ENCODE results near the gene APOF. TPM values are rescaled to one million over a fixed set of nuclear protein-coding genes. Genes with fewer than 3 reads are reported as not detected.

APOF gene
- total RNA-seq, 1 donor, result not detected

GRCh38 chr12:56375598-56376434, 13.2 kb upstream of the APOF start:
- no peaks in the 10 kb centered on the region for H3K9me3 ChIP-seq (ENCODE audit: low read depth, low read length)
- H2AFZ ChIP-seq (ENCODE audit: low read length), result no peak overlapping the region
- no peaks in the 10 kb centered on the region for H3K4me1 ChIP-seq (ENCODE audit: insufficient read depth, low read length)
- H3K79me2 ChIP-seq (ENCODE audit: insufficient read depth, low read length), result no peaks in the 10 kb centered on the region
- no peak overlapping the region for H3K27ac ChIP-seq (ENCODE audit: low read depth, low read length)
- no peaks in the 10 kb centered on the region for H4K20me1 ChIP-seq (ENCODE audit: insufficient read depth, low read length)
- H3K36me3 ChIP-seq (ENCODE audit: insufficient read depth, low read length), result no peaks in the 10 kb centered on the region
- no peak overlapping the region for H3K4me2 ChIP-seq (ENCODE audit: insufficient read depth, low read length)
- no peaks in the 10 kb centered on the region for H3K27me3 ChIP-seq (ENCODE audit: insufficient read depth, low read length)
- no peak overlapping the region for H3K4me3 ChIP-seq (ENCODE audit: insufficient read depth, low read length)
- no peak for TF ChIP-seq CTCF (IDR thresholded peaks at IDR 0.05; ENCODE audit: extremely low read depth, low read depth, low read length)
- no peak for DNase-seq (ENCODE audit: insufficient read length, low spot score, missing footprints)

- no peaks in the 10 kb centered on the region for H3K9me3 ChIP-seq (ENCODE audit: low read depth, low read length)
- H3K4me1 ChIP-seq (ENCODE audit: insufficient read depth, low read length), result no peaks in the 10 kb centered on the region
- H3K36me3 ChIP-seq (ENCODE audit: insufficient read depth, low read length), result no peaks in the 10 kb centered on the region
- H3K27me3 ChIP-seq (ENCODE audit: insufficient read depth, low read length), result no peaks in the 10 kb centered on the region
- TF ChIP-seq CTCF (IDR thresholded peaks at IDR 0.05; ENCODE audit: extremely low read depth, low read depth, low read length), result no peak
- no peak overlapping the region for H3K27ac ChIP-seq (ENCODE audit: low read depth, low read length)
- DNase-seq (ENCODE audit: insufficient read length, low spot score, missing footprints), result no peak
- no peak overlapping the region for H3K4me2 ChIP-seq (ENCODE audit: insufficient read depth, low read length)
- H3K79me2 ChIP-seq (ENCODE audit: insufficient read depth, low read length), result no peaks in the 10 kb centered on the region
- no peak overlapping the region for H3K4me3 ChIP-seq (ENCODE audit: insufficient read depth, low read length)
- H4K20me1 ChIP-seq (ENCODE audit: insufficient read depth, low read length), result no peaks in the 10 kb centered on the region
- H2AFZ ChIP-seq (ENCODE audit: low read length), result no peak overlapping the region
Measured at GRCh38 chr12:56374726-56375597, 12.3 kb upstream of the APOF start.

- Histone ChIP-seq H3K27ac (ENCODE audit: low read depth, low read length) (no peak overlapping the region), H3K79me2 (ENCODE audit: insufficient read depth, low read length) (no peaks in the 10 kb centered on the region), H3K27me3 (ENCODE audit: insufficient read depth, low read length) (no peaks in the 10 kb centered on the region), H2AFZ (ENCODE audit: low read length) (no peak overlapping the region), H4K20me1 (ENCODE audit: insufficient read depth, low read length) (no peaks in the 10 kb centered on the region), H3K4me2 (ENCODE audit: insufficient read depth, low read length) (no peak overlapping the region), H3K36me3 (ENCODE audit: insufficient read depth, low read length) (no peaks in the 10 kb centered on the region), H3K9me3 (ENCODE audit: low read depth, low read length) (no peaks in the 10 kb centered on the region), H3K4me3 (ENCODE audit: insufficient read depth, low read length) (no peak overlapping the region), H3K4me1 (ENCODE audit: insufficient read depth, low read length) (no peaks in the 10 kb centered on the region)
- TF ChIP-seq CTCF (IDR thresholded peaks at IDR 0.05; ENCODE audit: extremely low read depth, low read depth, low read length), result no peak
- no peak for DNase-seq (ENCODE audit: insufficient read length, low spot score, missing footprints)
Measured at GRCh38 chr12:56373515-56373914, 10.9 kb upstream of the APOF start.

- TF ChIP-seq CTCF (IDR thresholded peaks at IDR 0.05; ENCODE audit: extremely low read depth, low read depth, low read length), result no peak
- H2AFZ ChIP-seq (ENCODE audit: low read length), result no peak overlapping the region
- no peak overlapping the region for H3K27ac ChIP-seq (ENCODE audit: low read depth, low read length)
- no peak overlapping the region for H3K4me3 ChIP-seq (ENCODE audit: insufficient read depth, low read length)
- H3K9me3 ChIP-seq (ENCODE audit: low read depth, low read length), result no peaks in the 10 kb centered on the region
- H3K36me3 ChIP-seq (ENCODE audit: insufficient read depth, low read length), result no peaks in the 10 kb centered on the region
- H3K4me1 ChIP-seq (ENCODE audit: insufficient read depth, low read length), result no peaks in the 10 kb centered on the region
- H3K79me2 ChIP-seq (ENCODE audit: insufficient read depth, low read length), result no peaks in the 10 kb centered on the region
- no peaks in the 10 kb centered on the region for H3K27me3 ChIP-seq (ENCODE audit: insufficient read depth, low read length)
- H4K20me1 ChIP-seq (ENCODE audit: insufficient read depth, low read length), result no peaks in the 10 kb centered on the region
- no peak overlapping the region for H3K4me2 ChIP-seq (ENCODE audit: insufficient read depth, low read length)
- DNase-seq (ENCODE audit: insufficient read length, low spot score, missing footprints), result no peak
Measured at GRCh38 chr12:56366948-56367347, 4.3 kb upstream of the APOF start.

Measured in osteoblast (primary cell).